ENCODE data around the gene PLCG1. TPM values are rescaled to one million over a fixed set of nuclear protein-coding genes. Genes with fewer than 3 reads are reported as not detected.

The PLCG1 gene
- total and polyA plus RNA-seq, 9 of the 15 experiments (the other 6 are each of a cell fraction or from before 2014, with no cell fraction given): 1.7 to 67.0 (median 34.8) TPM

DNA sequence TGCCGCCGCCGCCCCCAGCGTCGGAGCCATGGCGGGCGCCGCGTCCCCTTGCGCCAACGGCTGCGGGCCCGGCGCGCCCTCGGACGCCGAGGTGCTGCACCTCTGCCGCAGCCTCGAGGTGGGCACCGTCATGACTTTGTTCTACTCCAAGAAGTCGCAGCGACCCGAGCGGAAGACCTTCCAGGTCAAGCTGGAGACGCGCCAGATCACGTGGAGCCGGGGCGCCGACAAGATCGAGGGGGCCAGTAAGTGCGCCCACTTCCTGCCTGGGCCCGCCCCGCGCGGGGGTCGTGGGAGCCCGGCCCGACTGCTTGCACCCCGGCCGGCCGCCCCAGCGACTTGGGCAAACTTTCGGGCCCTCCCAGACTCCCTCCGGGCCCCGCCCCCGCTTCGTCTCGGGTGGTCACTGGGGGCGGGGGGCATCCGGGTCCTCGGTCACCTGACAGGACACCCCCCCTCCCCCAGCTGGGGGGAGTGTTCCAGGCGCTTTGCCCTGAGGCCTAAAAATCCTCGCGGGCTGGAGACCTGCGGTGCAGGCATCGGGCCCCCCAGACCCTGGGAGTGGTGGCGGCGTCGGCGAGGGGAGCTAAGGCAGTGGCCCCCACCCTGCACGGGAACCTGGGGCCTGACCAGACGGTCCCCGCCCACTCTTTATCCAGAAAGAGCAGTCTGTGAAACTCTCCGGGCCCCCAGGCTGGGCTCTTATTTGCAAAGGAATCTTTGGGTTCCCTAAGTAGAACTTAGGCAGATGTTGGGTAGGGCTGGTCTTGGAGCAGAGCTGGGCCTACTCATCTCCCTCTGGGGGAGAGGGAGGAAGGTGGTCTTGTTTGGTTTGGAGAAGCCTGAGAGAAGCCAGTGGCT is 501 bp downstream of the PLCG1 start (continued):
- TF ChIP-seq, protein P1, sequence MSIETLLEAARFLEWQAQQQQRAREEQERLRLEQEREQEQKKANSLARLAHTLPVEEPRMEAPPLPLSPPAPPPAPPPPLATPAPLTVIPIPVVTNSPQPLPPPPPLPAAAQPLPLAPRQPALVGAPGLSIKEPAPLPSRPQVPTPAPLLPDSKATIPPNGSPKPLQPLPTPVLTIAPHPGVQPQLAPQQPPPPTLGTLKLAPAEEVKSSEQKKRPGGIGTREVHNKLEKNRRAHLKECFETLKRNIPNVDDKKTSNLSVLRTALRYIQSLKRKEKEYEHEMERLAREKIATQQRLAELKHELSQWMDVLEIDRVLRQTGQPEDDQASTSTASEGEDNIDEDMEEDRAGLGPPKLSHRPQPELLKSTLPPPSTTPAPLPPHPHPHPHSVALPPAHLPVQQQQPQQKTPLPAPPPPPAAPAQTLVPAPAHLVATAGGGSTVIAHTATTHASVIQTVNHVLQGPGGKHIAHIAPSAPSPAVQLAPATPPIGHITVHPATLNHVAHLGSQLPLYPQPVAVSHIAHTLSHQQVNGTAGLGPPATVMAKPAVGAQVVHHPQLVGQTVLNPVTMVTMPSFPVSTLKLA (conservative IDR thresholded peaks at IDR 0.05): peak in 1 of 2 experiments; percentile 64; a peak in 2 of 4 replicates
- 0 out of 2 replicates have a peak, but pooled peaks have one; percentile 6 for TF ChIP-seq XRCC5 (IDR thresholded peaks at IDR 0.05; ENCODE audit: low read depth, low read length)
- TF ChIP-seq ZNF717 (CRISPR knock-in tag; IDR thresholded peaks at IDR 0.05): no peak
- TF ChIP-seq TAF1 (IDR thresholded peaks at IDR 0.05; ENCODE audit: control insufficient read depth, extremely low read depth, insufficient read depth, low read length, severe bottlenecking): peak; percentile 27
- peak; percentile 44; the same call in 1 of the 2 replicates for TF ChIP-seq MYC (IDR thresholded peaks at IDR 0.05; ENCODE audit: low read depth, low read length)
- TF ChIP-seq MYC (CRISPR knock-in tag; IDR thresholded peaks at IDR 0.05; ENCODE audit: borderline replicate concordance, low read depth): no peak
- TF ChIP-seq JUN (IDR thresholded peaks at IDR 0.05; ENCODE audit: borderline replicate concordance, low read depth, low read length): no peak
- no peak for TF ChIP-seq JUN (CRISPR knock-in tag; IDR thresholded peaks at IDR 0.05; ENCODE audit: borderline replicate concordance)
- TF ChIP-seq CEBPG (CRISPR knock-in tag; IDR thresholded peaks at IDR 0.05): no peak
- no peak for TF ChIP-seq CEBPG (tag; conservative IDR thresholded peaks at IDR 0.05 in 1 of 2, IDR thresholded peaks at IDR 0.05 in 1 of 2)
- no peak for TF ChIP-seq NFRKB (IDR thresholded peaks at IDR 0.05; ENCODE audit: low read depth)
- TF ChIP-seq PCBP1 (IDR thresholded peaks at IDR 0.05; ENCODE audit: low read depth, low read length, poor library complexity, severe bottlenecking): peak; percentile 62
- TF ChIP-seq FIP1L1 (IDR thresholded peaks at IDR 0.05; ENCODE audit: low read depth, low read length, poor library complexity, severe bottlenecking): peak; percentile 19
- no peak for TF ChIP-seq BCL6 (CRISPR knock-in tag; IDR thresholded peaks at IDR 0.05)
- TF ChIP-seq, protein P2, sequence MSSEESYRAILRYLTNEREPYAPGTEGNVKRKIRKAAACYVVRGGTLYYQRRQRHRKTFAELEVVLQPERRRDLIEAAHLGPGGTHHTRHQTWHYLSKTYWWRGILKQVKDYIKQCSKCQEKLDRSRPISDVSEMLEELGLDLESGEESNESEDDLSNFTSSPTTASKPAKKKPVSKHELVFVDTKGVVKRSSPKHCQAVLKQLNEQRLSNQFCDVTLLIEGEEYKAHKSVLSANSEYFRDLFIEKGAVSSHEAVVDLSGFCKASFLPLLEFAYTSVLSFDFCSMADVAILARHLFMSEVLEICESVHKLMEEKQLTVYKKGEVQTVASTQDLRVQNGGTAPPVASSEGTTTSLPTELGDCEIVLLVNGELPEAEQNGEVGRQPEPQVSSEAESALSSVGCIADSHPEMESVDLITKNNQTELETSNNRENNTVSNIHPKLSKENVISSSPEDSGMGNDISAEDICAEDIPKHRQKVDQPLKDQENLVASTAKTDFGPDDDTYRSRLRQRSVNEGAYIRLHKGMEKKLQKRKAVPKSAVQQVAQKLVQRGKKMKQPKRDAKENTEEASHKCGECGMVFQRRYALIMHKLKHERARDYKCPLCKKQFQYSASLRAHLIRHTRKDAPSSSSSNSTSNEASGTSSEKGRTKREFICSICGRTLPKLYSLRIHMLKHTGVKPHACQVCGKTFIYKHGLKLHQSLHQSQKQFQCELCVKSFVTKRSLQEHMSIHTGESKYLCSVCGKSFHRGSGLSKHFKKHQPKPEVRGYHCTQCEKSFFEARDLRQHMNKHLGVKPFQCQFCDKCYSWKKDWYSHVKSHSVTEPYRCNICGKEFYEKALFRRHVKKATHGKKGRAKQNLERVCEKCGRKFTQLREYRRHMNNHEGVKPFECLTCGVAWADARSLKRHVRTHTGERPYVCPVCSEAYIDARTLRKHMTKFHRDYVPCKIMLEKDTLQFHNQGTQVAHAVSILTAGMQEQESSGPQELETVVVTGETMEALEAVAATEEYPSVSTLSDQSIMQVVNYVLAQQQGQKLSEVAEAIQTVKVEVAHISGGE (CRISPR knock-in tag; IDR thresholded peaks at IDR 0.05): peak in 2 of 3 experiments; percentile 56 to 64; a peak in 3 of 6 replicates
